Naive thymus-derived CD8-positive, alpha-beta T cell (primary cell): ENCODE data around the gene GCSAM. TPM values are rescaled to one million over a fixed set of nuclear protein-coding genes. Genes with fewer than 3 reads are reported as not detected.

Source experiments
- ATAC-seq, 2 donors: fragments of 150-1000 bp; cut with Tn5 transposase in 1 of 2; sonication (Bioruptor Pico), chemical (Tn5 transposase) in 1 of 2; 1 replicate in 1 of 2; 2 replicates in 1 of 2; pipeline ENCODE4 v1.10.0; 2021; ENCODE audit warnings: mild to moderate bottlenecking in 2 of 2, moderate library complexity in 2 of 2
- POLR2A ChIA-PET: fragments of 350-600 bp; sonication (Branson Sonifier 250); formaldehyde crosslinking; loops from one replicate; lab custom pipeline; 2021; ENCODE audit warnings: antibody characterized with exemption; lab: Charles Lee
- DNase-seq, 10 donors: peaks; one replicate each; pipeline versions ENCODE4 v3.0.0 to v3.0.0-alpha.2; 2020 to 2022
- H3K27ac Mint-ChIP-seq, 10 donors: one replicate each; pipeline ENCODE4 v1.8.0; 2020 to 2022; ENCODE audit warnings: mild to moderate bottlenecking in 10 of 10, mixed read lengths in 10 of 10, moderate library complexity in 4 of 10, inconsistent platforms in 1 of 10
- H3K27me3 Mint-ChIP-seq, 5 donors: one replicate each; pipeline ENCODE4 v1.8.0; 2021 to 2022; ENCODE audit warnings: mixed read lengths in 5 of 5
- H3K36me3 Mint-ChIP-seq, 3 donors: one replicate each; pipeline ENCODE4 v1.8.0; 2020 to 2022; ENCODE audit warnings: mixed read lengths in 3 of 3, mild to moderate bottlenecking in 2 of 3, inconsistent platforms in 1 of 3
- H3K4me1 Mint-ChIP-seq, 4 donors: one replicate each; pipeline ENCODE4 v1.8.0; 2021 to 2022; ENCODE audit warnings: mixed read lengths in 4 of 4
- H3K4me3 Mint-ChIP-seq, 10 donors: one replicate each; pipeline ENCODE4 v1.8.0; 2020 to 2022; ENCODE audit warnings: mild to moderate bottlenecking in 10 of 10, mixed read lengths in 10 of 10, moderate library complexity in 6 of 10, inconsistent platforms in 1 of 10
- H3K9me3 Mint-ChIP-seq, 9 donors: one replicate each; pipeline ENCODE4 v1.8.0; 2020 to 2022; ENCODE audit warnings: mixed read lengths in 9 of 9, mild to moderate bottlenecking in 3 of 9, inconsistent platforms in 1 of 9, moderate library complexity in 1 of 9
- polyA plus RNA-seq, 3 donors: library from polyadenylated mRNA; unstranded; fragments of 300-500 nt; fragmentation: Illumina TruSeq; gene quantifications; one replicate each; pipeline ENCODE4 v1.2.3, GENCODE V29; 2021
- total RNA-seq, 8 experiments: library from RNA in 2 of 8; stranded (reverse) in 2 of 8; gene quantifications; one replicate each; pipeline ENCODE4 v1.2.3 and lab custom pipeline; 2021 to 2026

The GCSAM gene
- total and polyA plus RNA-seq, 5 experiments from 2014 or later = 15.1 to 25.3 (median 18.1) TPM

DNA sequence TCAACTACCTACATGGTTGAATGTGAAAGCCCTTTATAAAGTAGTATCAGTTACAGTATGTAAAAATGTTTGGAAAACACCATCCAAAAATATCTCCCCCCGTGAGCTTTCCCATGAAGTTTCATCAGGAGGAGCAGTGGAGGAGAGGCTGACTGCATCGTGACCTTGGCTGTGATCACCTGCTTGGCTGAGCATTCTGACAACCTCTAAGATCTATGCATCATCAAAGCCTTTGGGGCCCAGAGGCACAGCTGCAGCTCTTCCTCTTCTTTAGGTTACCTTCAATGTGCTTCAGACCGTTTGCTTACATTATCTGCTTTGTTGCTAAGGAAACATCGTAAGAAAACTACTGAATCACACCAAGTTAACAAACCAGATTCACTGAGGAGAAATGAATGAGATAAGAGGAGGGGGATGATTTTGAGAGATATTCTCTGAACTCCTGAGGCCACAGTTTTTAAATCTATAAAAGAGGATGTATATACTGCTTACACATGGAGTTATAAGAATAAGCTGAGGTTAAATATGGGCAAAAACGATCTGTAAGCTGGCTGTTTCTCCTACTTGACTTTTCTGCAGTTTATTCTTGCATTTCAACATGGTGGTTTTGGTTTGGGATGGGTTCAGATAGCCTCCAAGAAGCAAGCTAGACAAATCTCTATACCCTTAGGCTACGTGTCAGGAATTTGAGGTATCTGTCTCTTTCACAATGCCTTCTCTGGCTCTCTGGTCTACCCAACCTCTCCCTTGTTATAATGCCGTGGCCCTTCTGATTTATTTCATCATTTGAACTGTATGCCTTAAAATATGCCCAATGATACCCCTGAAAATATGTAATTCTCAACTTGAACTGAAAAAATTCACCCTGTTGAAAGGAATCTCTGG is 4.0 kb downstream of the GCSAM start:
- Mint-ChIP-seq H3K27ac (peak overlapping the region; percentile 83 to 96 (median 91)), H3K27me3 (no peaks in the 10 kb centered on the region)
- POLR2A ChIA-PET = interaction anchor here (0.6 to 1.8 kb wide), 3 partner anchors 9 to 344 kb away, joined by 3 read pairs; no protein-coding TSS in a partner anchor

DNA sequence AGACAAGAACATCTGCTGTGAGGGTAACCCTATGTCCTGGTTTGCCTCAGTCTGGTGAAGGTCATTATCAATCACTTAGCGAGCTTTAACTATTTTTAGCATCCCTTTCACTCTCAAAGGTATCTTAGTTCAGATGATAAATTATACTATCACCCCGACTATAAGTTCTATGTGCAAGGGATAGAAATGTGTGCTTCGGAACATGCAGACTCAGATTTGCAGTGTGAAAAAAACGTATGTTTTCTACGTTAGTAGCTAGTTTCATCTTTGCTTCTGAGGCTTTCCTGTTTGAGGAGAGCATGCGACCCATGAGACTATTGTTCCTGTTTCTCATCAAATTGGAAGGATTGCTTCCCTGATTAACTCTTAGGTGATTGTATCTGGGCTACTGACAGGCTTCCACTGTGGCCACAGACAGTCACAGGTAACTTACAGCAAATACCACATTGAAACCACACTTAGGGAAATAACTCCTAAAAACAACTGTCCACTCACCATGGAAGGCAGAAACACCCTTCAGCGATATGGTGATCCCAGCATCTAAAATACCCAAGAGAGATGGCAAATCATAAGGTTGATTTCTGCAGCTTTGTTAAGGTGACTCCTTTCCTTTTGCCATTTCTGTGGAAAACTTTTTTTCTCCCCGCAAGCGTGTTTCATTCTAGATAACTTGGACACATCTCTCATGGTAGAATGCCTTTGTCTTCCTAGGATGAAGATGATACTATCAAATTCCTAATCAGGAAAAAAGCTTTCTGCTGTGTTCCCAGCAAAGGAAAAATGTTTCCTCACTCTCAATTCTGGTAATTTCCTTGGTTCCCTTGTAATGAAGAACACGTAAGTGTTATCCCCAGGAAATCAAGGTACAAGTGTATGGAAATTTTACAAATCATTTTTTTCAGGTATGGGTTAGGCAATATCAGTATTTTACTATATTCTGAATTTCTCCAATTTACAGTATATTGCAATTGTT is 5.2 kb downstream of the GCSAM start:
- POLR2A ChIA-PET = interaction anchor here (1.8 kb wide), 1 partner anchor 8 kb away, joined by 3 read pairs; no protein-coding TSS in a partner anchor
- Mint-ChIP-seq H3K9me3 (no peaks in the 10 kb centered on the region), H3K36me3 (peaks cover 12 to 42% (median 17%) of the 10 kb centered on the region in 3 donors), H3K27me3 (no peaks in the 10 kb centered on the region), H3K4me3 (peak overlapping the region; percentile 15 to 81 (median 68)), H3K4me1 (peaks cover 40 to 89% (median 77%) of the 10 kb centered on the region in 4 donors), H3K27ac (peak overlapping the region; percentile 83 to 96 (median 91))
- DNase-seq (peak in 2 of 10 donors; percentile 37 to 44), ATAC-seq (peak; percentile 10 to 22)

More for the DNA sequence above, 4.0 kb downstream of the GCSAM start:
- ATAC-seq (peak; percentile 75 to 78), DNase-seq (peak; percentile 22 to 86 (median 64))
- Mint-ChIP-seq H3K4me1 (peaks cover 47 to 90% (median 88%) of the 10 kb centered on the region in 4 donors), H3K4me3 (peak overlapping the region in 9 of 10 donors; percentile 8 to 81 (median 44)), H3K36me3 (peaks cover 5 to 29% (median 9%) of the 10 kb centered on the region in 3 donors), H3K9me3 (no peaks in the 10 kb centered on the region)

GRCh38 chr3:112126511-112126911 is 6.5 kb downstream of the GCSAM start:
- peaks cover 38 to 92% (median 74%) of the 10 kb centered on the region in 4 donors for H3K4me1 Mint-ChIP-seq
- peaks cover 15 to 51% (median 21%) of the 10 kb centered on the region in 3 donors for H3K36me3 Mint-ChIP-seq
- ATAC-seq = no peak
- H3K27me3 Mint-ChIP-seq = no peaks in the 10 kb centered on the region
- peak overlapping the region; percentile 15 to 81 (median 68) for H3K4me3 Mint-ChIP-seq
- POLR2A ChIA-PET = no interaction called here
- peak overlapping the region; percentile 83 to 96 (median 91) for H3K27ac Mint-ChIP-seq
- no peak for DNase-seq
- no peaks in the 10 kb centered on the region for H3K9me3 Mint-ChIP-seq

DNA sequence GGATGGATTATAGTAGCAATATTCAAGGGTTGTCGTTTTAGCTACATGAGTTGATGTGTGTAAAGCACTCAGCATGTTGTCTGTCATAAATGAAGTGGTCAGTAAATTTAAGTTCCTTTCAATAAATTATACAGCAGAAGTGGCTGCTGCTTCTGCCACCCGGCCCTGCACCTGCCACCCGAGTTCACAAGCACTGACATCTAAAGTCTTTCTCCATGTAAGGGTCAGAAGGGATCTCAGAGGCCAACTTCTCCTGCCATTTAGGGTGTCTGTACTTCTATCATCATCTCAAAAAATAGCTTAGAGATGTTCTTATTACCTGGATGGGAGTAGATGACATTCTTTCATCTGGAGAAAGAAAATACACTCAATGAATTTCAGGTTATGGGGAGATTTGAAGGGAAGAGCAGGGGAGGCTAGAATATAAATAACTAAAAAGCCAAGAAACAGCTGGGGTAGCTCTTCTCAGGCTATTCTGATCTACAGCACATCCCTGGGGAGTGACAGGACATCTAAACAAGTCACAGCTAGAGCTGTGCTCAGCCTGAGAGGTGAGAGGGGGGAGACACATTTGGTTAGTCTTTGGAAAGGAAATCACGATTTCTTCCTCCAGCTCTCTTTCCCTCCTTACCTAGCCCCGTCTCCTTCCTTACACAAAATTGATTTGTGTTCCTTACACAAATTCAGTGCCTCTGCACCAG is 8.0 kb downstream of the GCSAM start:
- POLR2A ChIA-PET = no interaction called here
- DNase-seq (no peak), ATAC-seq (no peak)
- H3K9me3 Mint-ChIP-seq = no peaks in the 10 kb centered on the region
- H3K36me3 Mint-ChIP-seq = peaks cover 15 to 47% (median 21%) of the 10 kb centered on the region in 3 donors
- no peaks in the 10 kb centered on the region for H3K27me3 Mint-ChIP-seq
- peak overlapping the region in 1 of 10 donors; percentile 47 for H3K4me3 Mint-ChIP-seq
- H3K4me1 Mint-ChIP-seq = peaks cover 34 to 92% (median 73%) of the 10 kb centered on the region in 4 donors
- peak overlapping the region in 9 of 10 donors; percentile 53 to 96 (median 83) for H3K27ac Mint-ChIP-seq

DNA sequence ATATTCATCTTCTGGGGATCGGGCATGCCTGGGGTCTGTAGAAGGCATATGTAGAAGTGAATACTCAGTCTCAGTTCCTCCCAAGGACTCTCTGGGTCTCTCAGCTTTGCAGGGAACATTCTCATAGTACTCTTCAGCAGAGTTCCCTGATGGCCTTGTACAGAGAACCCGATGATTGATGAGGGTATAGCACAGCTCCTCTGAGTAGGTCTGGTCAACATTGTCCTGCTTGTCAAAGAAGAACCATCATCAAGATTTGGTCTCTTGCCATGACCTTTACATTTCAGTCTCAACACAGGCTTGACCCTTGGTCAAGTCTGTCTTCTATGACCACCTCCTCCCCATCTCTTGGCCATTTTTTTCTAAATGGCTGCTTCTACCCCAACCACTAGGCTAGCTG is 9.5 kb downstream of the GCSAM start:
- POLR2A ChIA-PET = interaction anchor here (1.1 kb wide), 1 partner anchor 9 kb away, joined by 4 read pairs; no protein-coding TSS in a partner anchor
- H3K27ac Mint-ChIP-seq = peak overlapping the region in 1 of 10 donors; percentile 7

GRCh38 chr3:112122870-112123269 is 10.2 kb downstream of the GCSAM start:
- no peak for DNase-seq
- no peak for ATAC-seq
- H3K27me3 Mint-ChIP-seq = no peaks in the 10 kb centered on the region
- peak overlapping the region in 1 of 10 donors; percentile 37 for H3K27ac Mint-ChIP-seq
- peaks cover 15 to 47% (median 21%) of the 10 kb centered on the region in 3 donors for H3K36me3 Mint-ChIP-seq
- H3K4me1 Mint-ChIP-seq = peaks cover 22 to 91% (median 71%) of the 10 kb centered on the region in 4 donors
- POLR2A ChIA-PET = no interaction called here
- H3K4me3 Mint-ChIP-seq = no peak overlapping the region
- H3K9me3 Mint-ChIP-seq = no peaks in the 10 kb centered on the region

More for the DNA sequence above, 9.5 kb downstream of the GCSAM start:
- Mint-ChIP-seq H3K4me1 (peaks cover 25 to 91% (median 73%) of the 10 kb centered on the region in 4 donors), H3K4me3 (no peak overlapping the region), H3K9me3 (no peaks in the 10 kb centered on the region), H3K36me3 (peaks cover 15 to 47% (median 21%) of the 10 kb centered on the region in 3 donors), H3K27me3 (no peaks in the 10 kb centered on the region)
- no peak for ATAC-seq
- DNase-seq = no peak

GRCh38 chr3:112121577-112122547 is 11.2 kb downstream of the GCSAM start:
- Mint-ChIP-seq H3K27ac (peak overlapping the region in 3 of 10 donors; percentile 15 to 80 (median 41)), H3K4me3 (peak overlapping the region in 1 of 10 donors; percentile 45), H3K36me3 (peaks cover 15 to 47% (median 21%) of the 10 kb centered on the region in 3 donors), H3K27me3 (no peaks in the 10 kb centered on the region), H3K9me3 (no peaks in the 10 kb centered on the region), H3K4me1 (peaks cover 19 to 91% (median 69%) of the 10 kb centered on the region in 4 donors)
- ATAC-seq = no peak
- POLR2A ChIA-PET = no interaction called here
- DNase-seq = no peak

DNA sequence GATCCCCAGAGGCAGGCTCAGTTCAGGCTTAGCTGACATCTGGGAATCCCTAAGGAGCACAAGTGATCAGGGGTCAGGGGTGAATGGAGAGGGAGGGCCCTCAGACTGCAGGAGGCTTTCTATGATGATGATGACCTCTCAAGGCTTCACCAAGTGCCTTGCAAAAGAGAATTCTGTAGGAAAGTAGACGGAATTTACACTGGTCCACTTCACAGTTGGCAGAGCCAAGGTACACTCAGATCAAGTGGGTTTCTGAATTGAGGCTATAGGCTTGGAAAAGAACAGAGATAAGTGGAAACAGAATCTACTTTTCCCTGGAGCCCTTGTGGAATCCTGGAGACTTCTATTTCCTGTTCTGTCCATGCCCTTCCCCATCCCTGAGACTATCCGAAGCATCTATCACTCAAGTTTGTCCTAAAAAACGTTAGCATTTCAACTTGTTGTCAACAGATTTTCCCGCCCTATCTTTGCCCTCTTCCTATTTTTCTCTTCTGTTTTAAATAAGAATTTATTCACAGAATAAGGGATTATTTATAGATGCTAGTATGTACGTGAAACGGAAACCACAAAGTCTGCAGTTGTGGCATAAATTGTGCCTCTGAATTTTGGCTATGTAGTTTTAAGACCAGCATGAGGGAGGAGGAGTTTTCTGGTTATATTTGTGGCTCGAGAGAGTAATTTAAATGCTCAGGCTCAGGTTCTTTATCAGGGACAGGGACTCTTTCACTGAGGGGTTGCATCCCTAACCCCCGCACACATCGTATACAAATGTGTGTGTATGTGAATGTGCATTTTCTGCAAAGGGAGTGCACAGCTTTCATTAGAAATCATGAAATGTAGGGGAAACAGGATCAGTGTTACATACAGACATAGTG is 12.8 kb downstream of the GCSAM start:
- Mint-ChIP-seq H3K36me3 (peaks cover 11 to 33% (median 21%) of the 10 kb centered on the region in 3 donors), H3K4me1 (peaks cover 13 to 89% (median 56%) of the 10 kb centered on the region in 4 donors), H3K9me3 (no peaks in the 10 kb centered on the region), H3K27ac (peak overlapping the region in 9 of 10 donors; percentile 20 to 85 (median 70)), H3K4me3 (peak overlapping the region in 9 of 10 donors; percentile 40 to 77 (median 63)), H3K27me3 (no peaks in the 10 kb centered on the region)
- POLR2A ChIA-PET = interaction anchor here (0.7 kb wide), 1 partner anchor 8 kb away, joined by 3 read pairs; no protein-coding TSS in a partner anchor
- peak; percentile 76 to 91 for ATAC-seq
- peak in 2 of 10 donors; percentile 45 to 51 for DNase-seq

DNA sequence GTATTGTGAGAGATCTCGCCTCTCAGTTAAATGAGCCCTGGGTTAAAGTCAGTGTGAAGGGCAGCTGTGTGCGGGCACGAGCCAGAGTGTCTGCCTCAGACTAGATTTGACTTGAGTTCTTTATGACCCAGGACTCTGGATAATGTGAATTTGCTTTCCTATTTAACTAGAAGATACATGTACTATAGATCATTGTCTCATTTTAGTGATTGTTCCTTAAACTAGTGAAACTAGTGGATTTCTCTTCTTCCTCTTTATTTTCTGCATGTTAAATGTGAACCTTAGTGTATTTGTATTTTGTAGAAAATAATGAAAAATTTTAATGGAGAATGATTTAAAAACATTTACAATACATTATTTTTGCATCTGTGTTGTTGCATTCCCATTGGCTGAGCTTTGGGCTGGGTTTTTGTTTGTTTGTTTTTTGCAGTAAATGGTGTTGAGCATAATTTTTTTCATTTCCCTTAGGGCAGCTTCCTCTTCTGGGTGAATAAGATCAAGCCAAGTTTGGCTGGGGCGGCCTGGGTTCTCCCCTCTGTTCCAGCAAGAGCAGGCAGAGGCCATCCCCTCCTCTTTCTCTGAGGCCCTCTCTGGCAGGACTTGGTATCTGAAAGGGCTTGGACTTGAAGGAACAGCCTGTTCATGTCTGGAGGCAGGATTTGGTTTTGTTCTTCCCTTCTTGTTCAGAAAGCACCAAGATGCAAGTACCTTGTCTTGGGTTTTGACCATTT is 15.0 kb downstream of the GCSAM start:
- ATAC-seq (peak in 1 of 2 donors; percentile 37), DNase-seq (peak in 1 of 10 donors; percentile 8)
- peak overlapping the region in 1 of 10 donors; percentile 3 for H3K4me3 Mint-ChIP-seq
- POLR2A ChIA-PET = no interaction called here
- peaks cover 5 to 14% (median 6%) of the 10 kb centered on the region in 3 donors for H3K36me3 Mint-ChIP-seq
- no peaks in the 10 kb centered on the region for H3K9me3 Mint-ChIP-seq
- peaks cover 15 to 89% (median 55%) of the 10 kb centered on the region in 4 donors for H3K4me1 Mint-ChIP-seq
- H3K27ac Mint-ChIP-seq = peak overlapping the region in 3 of 10 donors; percentile 61 to 80 (median 64)
- H3K27me3 Mint-ChIP-seq = no peaks in the 10 kb centered on the region
